HEK293 (cell line): ENCODE data around the gene CKS1B.

Experiments
- CTCF ChIP-seq: fragments of 450-650 bp; formaldehyde crosslinking; IDR thresholded peaks from 2 replicates; pipeline ENCODE4 v1.5.1; 2016; ENCODE audit warnings: missing biosample characterization, missing genetic modification characterization
- YY1 ChIP-seq: fragments of 450-650 bp; formaldehyde crosslinking; IDR thresholded peaks from 2 replicates; pipeline ENCODE4 v1.5.1; 2018; ENCODE audit warnings: missing biosample characterization, missing genetic modification characterization

- TF ChIP-seq CTCF (no peak), YY1 (tag by site-specific recombination) (no peak)
Observed at GRCh38 chr1:154972213-154972516, 2.3 kb upstream of the CKS1B start.
